Astrocyte (in vitro differentiated cells and primary cell): ENCODE results near the gene ANO2.

ENCODE experiments used
- EZH2 ChIP-seq: IDR thresholded peaks from 2 replicates; pipeline ENCODE4 v1.6.1; 2012; ENCODE audit warnings: mild to moderate bottlenecking, low read length, inconsistent platforms; ENCODE audit not compliant: insufficient read depth
- TF ChIP-seq, protein P1 (sequence below): IDR thresholded peaks from 2 replicates; pipeline ENCODE4 v1.5.1; 2011; ENCODE audit warnings: low read depth, mild to moderate bottlenecking, inconsistent platforms, low read length, moderate library complexity; ENCODE audit not compliant: insufficient read depth

DNA sequence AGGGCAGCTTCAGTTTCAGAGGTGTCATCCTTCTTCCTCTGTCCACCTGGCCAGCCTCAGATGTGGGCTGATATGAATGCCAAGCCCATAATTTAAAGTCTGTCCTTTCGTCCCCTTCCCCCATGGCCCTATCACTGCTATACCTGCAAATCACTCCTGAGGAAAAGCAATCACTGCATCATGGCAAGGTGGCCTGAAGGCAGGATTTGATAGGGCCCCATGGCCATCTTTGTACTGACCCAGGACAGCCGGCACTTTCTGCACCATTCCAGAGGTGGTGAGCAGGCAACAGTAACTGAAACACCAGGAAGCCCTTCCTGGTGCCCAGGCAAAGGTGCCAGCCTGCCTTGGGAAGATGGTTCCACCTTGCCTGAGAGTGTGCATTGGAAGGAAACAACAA is 60.8 kb downstream of the ANO2 start:
- TF ChIP-seq, protein P1, sequence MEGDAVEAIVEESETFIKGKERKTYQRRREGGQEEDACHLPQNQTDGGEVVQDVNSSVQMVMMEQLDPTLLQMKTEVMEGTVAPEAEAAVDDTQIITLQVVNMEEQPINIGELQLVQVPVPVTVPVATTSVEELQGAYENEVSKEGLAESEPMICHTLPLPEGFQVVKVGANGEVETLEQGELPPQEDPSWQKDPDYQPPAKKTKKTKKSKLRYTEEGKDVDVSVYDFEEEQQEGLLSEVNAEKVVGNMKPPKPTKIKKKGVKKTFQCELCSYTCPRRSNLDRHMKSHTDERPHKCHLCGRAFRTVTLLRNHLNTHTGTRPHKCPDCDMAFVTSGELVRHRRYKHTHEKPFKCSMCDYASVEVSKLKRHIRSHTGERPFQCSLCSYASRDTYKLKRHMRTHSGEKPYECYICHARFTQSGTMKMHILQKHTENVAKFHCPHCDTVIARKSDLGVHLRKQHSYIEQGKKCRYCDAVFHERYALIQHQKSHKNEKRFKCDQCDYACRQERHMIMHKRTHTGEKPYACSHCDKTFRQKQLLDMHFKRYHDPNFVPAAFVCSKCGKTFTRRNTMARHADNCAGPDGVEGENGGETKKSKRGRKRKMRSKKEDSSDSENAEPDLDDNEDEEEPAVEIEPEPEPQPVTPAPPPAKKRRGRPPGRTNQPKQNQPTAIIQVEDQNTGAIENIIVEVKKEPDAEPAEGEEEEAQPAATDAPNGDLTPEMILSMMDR = no peak
- no peak for TF ChIP-seq EZH2
